Osteoblast (primary cell): ENCODE measurements around the gene HID1. TPM values are rescaled to one million over a fixed set of nuclear protein-coding genes. Genes with fewer than 3 reads are reported as not detected.

ENCODE experiments used
- DNase-seq: peaks from one replicate; pipeline ENCODE4 v3.0.0; 2011; ENCODE audit warnings: low spot score, mixed read lengths; ENCODE audit not compliant: insufficient read length; ENCODE audit errors: missing footprints
- H2AFZ ChIP-seq: 2 replicates; pipeline ENCODE4 v1.6.0; 2011; ENCODE audit warnings: mild to moderate bottlenecking, low read length
- H3K27ac ChIP-seq: 2 replicates; pipeline ENCODE4 v1.5.1; 2011; ENCODE audit warnings: mild to moderate bottlenecking, low read depth, low read length, moderate library complexity
- H3K27me3 ChIP-seq: 2 replicates; pipeline ENCODE4 v1.6.0; 2012; ENCODE audit warnings: mild to moderate bottlenecking, control low read depth, inconsistent platforms, low read length, moderate library complexity; ENCODE audit not compliant: insufficient read depth
- H3K36me3 ChIP-seq: 2 replicates; pipeline ENCODE4 v1.5.1; 2011; ENCODE audit warnings: mild to moderate bottlenecking, low read length, control low read depth, moderate library complexity; ENCODE audit not compliant: insufficient read depth
- H3K4me1 ChIP-seq: 2 replicates; pipeline ENCODE4 v1.5.1; 2011; ENCODE audit warnings: mild to moderate bottlenecking, low read length, control low read depth, moderate library complexity; ENCODE audit not compliant: insufficient read depth
- H3K4me2 ChIP-seq: 2 replicates; pipeline ENCODE4 v1.6.0; 2011; ENCODE audit warnings: mild to moderate bottlenecking, low read length; ENCODE audit not compliant: insufficient read depth
- H3K4me3 ChIP-seq: fragments of 200-600 bp; sonication (generic); 3 replicates; pipeline ENCODE4 v1.5.1; 2012; ENCODE audit warnings: mild to moderate bottlenecking, low read length, inconsistent platforms; ENCODE audit not compliant: insufficient read depth
- H3K79me2 ChIP-seq: 2 replicates; pipeline ENCODE4 v1.6.0; 2012; ENCODE audit warnings: mild to moderate bottlenecking, low read length, control low read depth, inconsistent platforms; ENCODE audit not compliant: insufficient read depth
- H3K9me3 ChIP-seq: 2 replicates; pipeline ENCODE4 v1.5.1; 2011; ENCODE audit warnings: low read depth, low read length, control low read depth
- H4K20me1 ChIP-seq: 2 replicates; pipeline ENCODE4 v1.6.0; 2012; ENCODE audit warnings: mild to moderate bottlenecking, low read length, control low read depth; ENCODE audit not compliant: insufficient read depth
- CTCF ChIP-seq: IDR thresholded peaks from 2 replicates; pipeline ENCODE4 v1.5.1; 2011; ENCODE audit warnings: mild to moderate bottlenecking, low read depth, low read length, moderate library complexity; ENCODE audit errors: extremely low read depth
- total RNA-seq: library from RNA; depleted of rRNA; stranded (reverse); fragments of >200 nt; gene quantifications from 2 replicates; pipeline ENCODE4 v1.2.3, GENCODE V29; 2012

Gene HID1
- total RNA-seq, 1 donor: 0.36 TPM

- no peak overlapping the region for H3K27ac ChIP-seq
- H3K79me2 ChIP-seq: no peaks in the 10 kb centered on the region
- no peak for TF ChIP-seq CTCF
- H2AFZ ChIP-seq: no peak overlapping the region
- no peak overlapping the region for H3K4me3 ChIP-seq
- H3K4me1 ChIP-seq: peaks cover 5% of the 10 kb centered on the region
- H3K27me3 ChIP-seq: no peaks in the 10 kb centered on the region
- no peaks in the 10 kb centered on the region for H4K20me1 ChIP-seq
- peak; percentile 82 for DNase-seq
- H3K9me3 ChIP-seq: no peaks in the 10 kb centered on the region
- no peak overlapping the region for H3K4me2 ChIP-seq
- no peaks in the 10 kb centered on the region for H3K36me3 ChIP-seq
These were observed 9.8 kb downstream of the HID1 start for GRCh38 chr17:74962622-74963394.

- Histone ChIP-seq H3K27me3 (no peaks in the 10 kb centered on the region), H3K4me3 (no peak overlapping the region), H3K36me3 (no peaks in the 10 kb centered on the region), H4K20me1 (no peaks in the 10 kb centered on the region), H3K79me2 (no peaks in the 10 kb centered on the region), H3K4me2 (no peak overlapping the region), H3K9me3 (no peaks in the 10 kb centered on the region), H3K27ac (no peak overlapping the region), H3K4me1 (peaks cover 5% of the 10 kb centered on the region), H2AFZ (no peak overlapping the region)
- DNase-seq: peak; percentile 99
- TF ChIP-seq CTCF: peak; percentile 73
These were observed 10.8 kb downstream of the HID1 start for GRCh38 chr17:74961657-74962350.

- Histone ChIP-seq H3K9me3 (no peaks in the 10 kb centered on the region), H3K4me3 (no peak overlapping the region), H3K4me1 (peaks cover 5% of the 10 kb centered on the region), H2AFZ (peak overlapping the region; percentile 63), H3K27me3 (no peaks in the 10 kb centered on the region), H3K27ac (no peak overlapping the region), H4K20me1 (no peaks in the 10 kb centered on the region), H3K79me2 (no peaks in the 10 kb centered on the region), H3K36me3 (no peaks in the 10 kb centered on the region), H3K4me2 (no peak overlapping the region)
- peak; percentile 85 for DNase-seq
- peak; percentile 46 for TF ChIP-seq CTCF
These were observed 11.8 kb downstream of the HID1 start for GRCh38 chr17:74960570-74961342.
